K562 (cell line): ENCODE results near the gene RAP1GAP2. TPM values are rescaled to one million over a fixed set of nuclear protein-coding genes. Genes with fewer than 3 reads are reported as not detected.
"Not testable (repeated sequence)": the region's sequence is repeated elsewhere in the genome, so short reads cannot be mapped to it uniquely, and the experiment has no call there.

Experiments used
- ATAC-seq: fragments of 200-7000 bp; cut with Tn5 transposase; 3 replicates; pipeline ENCODE4 v1.9.1; 2020; ENCODE audit warnings: moderate library complexity
- BruUV-seq: library from RNA; stranded (reverse); fragments of 400-500 nt; replicated peaks from 2 replicates; lab custom pipeline; 2021; lab: Mats Ljungman, UMichigan
- CTCF ChIA-PET: fragments of 300-600 bp; formaldehyde crosslinking; extraction: SDS; loops from one replicate; lab custom pipeline; 2021; ENCODE audit warnings: low intra/inter-chr PET ratio; lab: Yijun Ruan, JAX
- POLR2A ChIA-PET: fragments of 300-600, 350-650 bp; sonication (Branson Sonifier 250); formaldehyde crosslinking; extraction: SDS; loops from one replicate; lab custom pipeline; 2021; ENCODE audit warnings: antibody characterized with exemption, inconsistent platforms; lab: Yijun Ruan, JAX
- DNase-seq, 4 experiments: peaks; one replicate each; pipeline versions ENCODE4 v3.0.0 to v3.0.0-alpha.2; 2011 to 2018; ENCODE audit warnings: low spot score in 3 of 4, mixed read lengths in 3 of 4; ENCODE audit errors: extremely low read depth in 1 of 4
- FAIRE-seq: peaks from 2 replicates; lab custom pipeline; 2011; peaks lifted over from hg19 to GRCh38; lab: Jason Lieb, UNC
- H2AFZ ChIP-seq: 2 replicates; pipeline ENCODE4 v1.6.0; 2011; ENCODE audit warnings: low read depth, low read length, control low read depth, inconsistent platforms
- H3K27ac ChIP-seq: fragments of 200-600 bp; 3 replicates; pipeline ENCODE4 v1.8.0; 2011; ENCODE audit warnings: low read depth, mild to moderate bottlenecking, control low read depth, inconsistent platforms, low read length, moderate library complexity, mixed read lengths; ENCODE audit errors: extremely low read depth
- H3K27me3 ChIP-seq, 2 experiments: fragments of 300-600 bp in 1 of 2; 2 replicates in 1 of 2; 3 replicates in 1 of 2; pipeline versions ENCODE4 v1.6.0 to v1.8.0; 2011; ENCODE audit warnings: inconsistent platforms in 2 of 2, low read length in 2 of 2, mild to moderate bottlenecking in 1 of 2, mixed read lengths in 1 of 2, moderate library complexity in 1 of 2; ENCODE audit not compliant: control insufficient read depth in 2 of 2, insufficient read depth in 2 of 2
- H3K36me3 ChIP-seq: fragments of 300-600 bp; 3 replicates; pipeline ENCODE4 v1.8.0; 2011; ENCODE audit warnings: mild to moderate bottlenecking, low read length, inconsistent platforms; ENCODE audit not compliant: control insufficient read depth, insufficient read depth
- H3K4me1 ChIP-seq, 2 experiments: fragments of 200-600 bp in 1 of 2; replicated peaks in 1 of 2; 2 replicates in 1 of 2; 3 replicates in 1 of 2; pipeline versions ENCODE4 v1.5.1 to v1.8.0; 2011; ENCODE audit warnings: inconsistent platforms in 2 of 2, low read length in 2 of 2, mild to moderate bottlenecking in 1 of 2, mixed read lengths in 1 of 2, moderate library complexity in 1 of 2; ENCODE audit not compliant: control insufficient read depth in 2 of 2, insufficient read depth in 2 of 2
- H3K4me2 ChIP-seq: 2 replicates; pipeline ENCODE4 v1.6.1; 2011; ENCODE audit warnings: low read length, control low read depth, inconsistent platforms, mixed read lengths; ENCODE audit not compliant: insufficient read depth
- H3K4me3 ChIP-seq: fragments of 200-600 bp; sonication (generic), shearing (Covaris generic); 2 replicates; pipeline ENCODE4 v1.5.1; 2016; ENCODE audit warnings: control low read depth, inconsistent platforms
- H3K79me2 ChIP-seq: fragments of 200-600 bp; 3 replicates; pipeline ENCODE4 v1.8.0; 2011; ENCODE audit warnings: low read length, inconsistent platforms; ENCODE audit not compliant: control insufficient read depth, insufficient read depth
- H3K9ac ChIP-seq, 2 experiments: 2 replicates each; pipeline versions ENCODE4 v1.6.0 to v1.6.1; 2011; ENCODE audit warnings: low read depth in 2 of 2, low read length in 2 of 2, control low read depth in 1 of 2, inconsistent platforms in 1 of 2, mild to moderate bottlenecking in 1 of 2, mixed read lengths in 1 of 2; ENCODE audit not compliant: insufficient read depth in 1 of 2
- H3K9me1 ChIP-seq: one replicate; pipeline ENCODE4 v1.6.0; 2011; ENCODE audit warnings: inconsistent platforms, mild to moderate bottlenecking, low read length, moderate library complexity; ENCODE audit not compliant: control insufficient read depth, insufficient read depth
- H3K9me3 ChIP-seq: replicated peaks from 2 replicates; pipeline ENCODE4 v1.5.1; 2011; ENCODE audit warnings: low read depth, low read length, inconsistent platforms; ENCODE audit not compliant: control insufficient read depth, insufficient read depth
- H4K20me1 ChIP-seq: replicated peaks from 2 replicates; pipeline ENCODE4 v1.6.1; 2011; ENCODE audit warnings: low read length, inconsistent platforms, mixed read lengths; ENCODE audit not compliant: control insufficient read depth, insufficient read depth
- ARID1B ChIP-seq: fragments of 450-650 bp; IDR thresholded peaks from 2 replicates; pipeline ENCODE4 v1.6.1; 2016; ENCODE audit warnings: antibody characterized with exemption, mild to moderate bottlenecking, inconsistent platforms
- CBFA2T2 ChIP-seq: fragments of 450-650 bp; conservative IDR thresholded peaks from 2 replicates; pipeline ENCODE4 v1.6.1; 2017; ENCODE audit warnings: mild to moderate bottlenecking
- CBFA2T3 ChIP-seq: fragments of 450-650 bp; IDR thresholded peaks from 2 replicates; pipeline ENCODE4 v1.6.1; 2017
- TCF3 ChIP-seq: sonication (generic); formaldehyde crosslinking; IDR thresholded peaks from 2 replicates; pipeline ENCODE4 v1.4.0; 2020; ENCODE audit warnings: mild to moderate bottlenecking, missing genetic modification reagents
- ZNF384 ChIP-seq: IDR thresholded peaks from 2 replicates; pipeline ENCODE4 v1.6.1; 2012; ENCODE audit warnings: low read depth, low read length, improper control_type of control experiment
- WGBS: fragments of 100-300 bp; shearing (Covaris generic); methylation state at CpG from one replicate; pipeline ENCODE4 v1.1.6; 2016; ENCODE audit warnings: low coverage, mixed read lengths; ENCODE audit not compliant: insufficient coverage; ENCODE audit errors: missing lambda C conversion rate; 5-methylcytosine and 5-hydroxymethylcytosine counted together
- in situ Hi-C: fragments of 300-500 bp; cut with MboI; formaldehyde crosslinking; loops from 4 replicates; pipeline ENCODE4 v1.15.0; 2018; ENCODE audit warnings: inconsistent platforms, mixed read lengths
- intact Hi-C: fragments of 100-400 bp; cut with micrococcal nuclease; formaldehyde crosslinking; loops from 2 replicates; pipeline ENCODE4 v1.14.2; 2022
- polyA plus RNA-seq, 8 experiments: library from polyadenylated mRNA; depleted of rRNA in 4 of 8; stranded (reverse) in 5 of 8; unstranded in 3 of 8; fragments of >200 nt; fragmentation: Nextera tagmentation in 2 of 8; fragmentation: Illumina TruSeq in 1 of 8; extraction: Ambion mirVana in 2 of 8; extraction: Trizol in 1 of 8; gene quantifications; 2 replicates each; pipeline versions ENCODE4 v1.2.1 to v1.2.3, GENCODE V29; 2011 to 2014; ENCODE audit warnings: inconsistent platforms in 1 of 8, missing spikeins in 1 of 8
- total RNA-seq, 7 experiments: library from RNA; depleted of rRNA in 6 of 7; stranded (reverse); fragments of >200 nt in 6 of 7; fragmentation: Illumina TruSeq in 2 of 7; extraction: Trizol in 2 of 7; gene quantifications; 2 replicates each; pipeline versions ENCODE4 v1.2.1 to v1.2.3, GENCODE V29; 2011 to 2021; ENCODE audit warnings: low replicate concordance in 1 of 7

RAP1GAP2 gene
- total and polyA plus RNA-seq, 9 of the 15 experiments (the other 6 are each of a cell fraction or from before 2014, with no cell fraction given): 0.01 to 1.3 (median 0.42) TPM; not detected in 1

DNA sequence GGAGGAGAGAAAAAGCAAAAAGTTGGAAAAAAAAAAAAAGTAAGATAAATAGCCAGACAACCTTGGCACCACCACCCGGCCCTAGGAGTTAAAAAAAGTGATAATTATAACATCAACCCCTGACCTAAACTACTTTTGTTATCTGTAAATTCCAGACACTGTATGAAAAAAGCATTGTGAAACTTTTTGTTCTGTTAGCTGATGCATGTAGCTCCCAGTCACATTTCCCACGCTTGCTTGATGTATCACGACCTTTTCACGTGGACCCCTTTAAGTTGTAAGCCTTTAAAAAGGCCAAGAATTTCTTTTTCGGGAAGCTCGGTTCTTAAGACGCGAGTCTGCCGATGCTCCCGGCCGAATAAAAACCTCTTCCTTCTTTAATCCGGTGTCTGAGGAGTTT lies 10.9 kb upstream of the RAP1GAP2 start:
- H3K9me3 ChIP-seq, in situ Hi-C loops, CTCF ChIA-PET, BruUV-seq, POLR2A ChIA-PET, H3K4me3 ChIP-seq, H3K9me1 ChIP-seq, H3K27ac ChIP-seq, ATAC-seq, H3K9ac ChIP-seq, H3K79me2 ChIP-seq, H3K27me3 ChIP-seq, H3K36me3 ChIP-seq, H3K4me2 ChIP-seq, intact Hi-C loops, FAIRE-seq, H4K20me1 ChIP-seq, DNase-seq: not testable (repeated sequence)
- Histone ChIP-seq H3K4me1 (peaks cover 0 to 16% of the 10 kb centered on the region in 2 experiments; a peak in 3 of 5 replicates), H2AFZ (peak overlapping the region; percentile 39; the same call in 1 of the 2 replicates)
- peak; percentile 51; the same call in 1 of the 2 replicates for TF ChIP-seq TCF3
- peak; percentile 40; the same call in 1 of the 2 replicates for TF ChIP-seq ZNF384
- 0 out of 2 replicates have a peak, but pooled peaks have one; percentile 10 for TF ChIP-seq CBFA2T2
- peak; percentile 31; the same call in 1 of the 2 replicates for TF ChIP-seq ARID1B
- TF ChIP-seq CBFA2T3: peak; percentile 11; the same call in 1 of the 2 replicates
- 32% methylated on average over 12 of the region's 12 CpGs for WGBS
